Fibroblast of skin of right biceps (primary cell): Measurements from ENCODE around the gene STX11.
"Not testable (repeated sequence)": the region's sequence is repeated elsewhere in the genome, so short reads cannot be mapped to it uniquely, and the experiment has no call there.

Experiments used
- DNase-seq: peaks from one replicate; pipeline ENCODE4 v3.0.0-alpha.2; 2013

The STX11 gene

GRCh38 chr6:144178323-144178722 lies 28.0 kb downstream of the STX11 start:
- DNase-seq = no peak

GRCh38 chr6:144179237-144179636 lies 28.9 kb downstream of the STX11 start:
- no peak for DNase-seq

GRCh38 chr6:144179828-144180227 lies 29.5 kb downstream of the STX11 start:
- no peak for DNase-seq

GRCh38 chr6:144180354-144180753 lies 30.0 kb downstream of the STX11 start:
- not testable (repeated sequence) for DNase-seq

- no peak for DNase-seq
These were observed 31.3 kb downstream of the STX11 start for GRCh38 chr6:144181639-144182038.

- DNase-seq = not testable (repeated sequence)
These were observed 33.9 kb downstream of the STX11 start for GRCh38 chr6:144184186-144184585.

- DNase-seq = no peak
These were observed 35.0 kb downstream of the STX11 start for GRCh38 chr6:144185133-144185836.

- no peak for DNase-seq
These were observed 36.7 kb downstream of the STX11 start for GRCh38 chr6:144186817-144187625.

GRCh38 chr6:144189351-144189750 lies 39.0 kb downstream of the STX11 start:
- no peak for DNase-seq

- no peak for DNase-seq
These were observed 39.8 kb downstream of the STX11 start for GRCh38 chr6:144190080-144190479.

GRCh38 chr6:144190593-144190992 lies 40.3 kb downstream of the STX11 start:
- peak; percentile 36 for DNase-seq

GRCh38 chr6:144193181-144193580 lies 42.9 kb downstream of the STX11 start:
- DNase-seq = no peak

- DNase-seq = no peak
These were observed 44.0 kb downstream of the STX11 start for GRCh38 chr6:144194293-144194810.

GRCh38 chr6:144195671-144196270 lies 45.5 kb downstream of the STX11 start:
- DNase-seq = peak; percentile 41

GRCh38 chr6:144197919-144198318 lies 47.6 kb downstream of the STX11 start:
- DNase-seq = no peak

- no peak for DNase-seq
These were observed 52.7 kb downstream of the STX11 start for GRCh38 chr6:144202879-144203468.

GRCh38 chr6:144211160-144211559 lies 60.8 kb downstream of the STX11 start:
- DNase-seq = no peak

GRCh38 chr6:144213315-144213714 lies 63.0 kb downstream of the STX11 start:
- DNase-seq = no peak

- DNase-seq = no peak
These were observed 63.7 kb downstream of the STX11 start for GRCh38 chr6:144214029-144214428.

GRCh38 chr6:144214622-144215401 lies 64.5 kb downstream of the STX11 start:
- DNase-seq = no peak

GRCh38 chr6:144215402-144215931 lies 65.2 kb downstream of the STX11 start:
- peak; percentile 30 for DNase-seq
